Measurements from ENCODE around the gene DHX57. TPM values are rescaled to one million over a fixed set of nuclear protein-coding genes. Genes with fewer than 3 reads are reported as not detected.

DHX57 gene
- polyA plus RNA-seq, 1 donor from 2014 or later = 7.2 TPM

Other genes starting within 250 kb of the DHX57 start
- 11.0 TPM for gene GALM, start 209.8 kb downstream of the DHX57 start, polyA plus RNA-seq
- 284 TPM for gene SRSF7, start 124.6 kb downstream of the DHX57 start, polyA plus RNA-seq
- 12.3 TPM for gene GEMIN6, start 97.7 kb downstream of the DHX57 start, polyA plus RNA-seq
- gene MORN2, start within 50 bp of the DHX57 start, polyA plus RNA-seq = 5.1 TPM
- not detected for gene ARHGEF33, start 13.9 kb upstream of the DHX57 start, polyA plus RNA-seq
- gene SOS1, start 245.1 kb upstream of the DHX57 start, polyA plus RNA-seq = 13.7 TPM